ENCODE data around the gene TADA1.
A peak's percentile ranks its signal among the peaks of the same experiment; 100 is the strongest.

The TADA1 gene, protein sequence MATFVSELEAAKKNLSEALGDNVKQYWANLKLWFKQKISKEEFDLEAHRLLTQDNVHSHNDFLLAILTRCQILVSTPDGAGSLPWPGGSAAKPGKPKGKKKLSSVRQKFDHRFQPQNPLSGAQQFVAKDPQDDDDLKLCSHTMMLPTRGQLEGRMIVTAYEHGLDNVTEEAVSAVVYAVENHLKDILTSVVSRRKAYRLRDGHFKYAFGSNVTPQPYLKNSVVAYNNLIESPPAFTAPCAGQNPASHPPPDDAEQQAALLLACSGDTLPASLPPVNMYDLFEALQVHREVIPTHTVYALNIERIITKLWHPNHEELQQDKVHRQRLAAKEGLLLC

DNA sequence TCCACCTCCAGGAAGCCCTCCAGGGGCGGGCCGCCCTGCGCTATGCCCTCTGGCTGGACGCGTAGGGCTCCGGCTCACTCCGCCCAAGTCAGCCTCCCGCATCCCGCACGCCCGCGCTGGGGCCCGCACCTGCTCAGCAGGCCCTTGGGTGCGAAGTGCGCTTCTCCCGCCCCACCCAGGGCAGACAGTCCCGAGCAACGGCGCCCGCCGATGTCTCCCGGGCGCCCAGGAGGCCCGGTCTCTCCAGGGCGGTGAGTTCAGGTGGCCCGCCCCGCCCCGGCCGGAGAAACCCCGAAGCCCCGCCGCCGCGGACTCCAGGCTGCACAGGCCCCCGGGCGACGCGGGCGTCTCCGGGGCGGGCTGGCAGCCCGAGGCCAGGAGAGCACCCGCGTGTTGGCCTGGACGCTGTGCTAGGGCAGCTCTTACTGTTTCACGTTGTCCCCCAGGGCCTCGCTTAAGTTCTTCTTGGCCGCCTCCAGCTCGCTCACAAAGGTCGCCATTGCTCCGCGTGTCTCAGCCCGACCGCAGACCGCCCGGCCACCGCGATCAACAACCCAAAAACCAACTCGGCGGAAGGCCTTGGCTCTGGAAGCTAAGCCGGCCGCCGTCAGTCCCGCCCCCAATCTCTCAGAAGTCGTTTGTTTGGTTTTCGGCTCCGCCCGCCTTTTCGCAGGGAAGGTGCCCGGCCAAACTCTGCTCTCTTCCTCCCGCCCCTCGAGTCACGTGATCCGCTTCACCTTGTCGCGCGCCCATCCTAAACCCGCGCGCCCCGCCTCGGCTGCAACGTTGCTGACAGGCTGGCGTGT is at the start of gene TADA1:
TSS of gene TADA1 (minus strand) at position 531 of the 806 bp plus-strand sequence. CDS start at position 500, 31 bp downstream.
- TF ChIP-seq, protein P1, sequence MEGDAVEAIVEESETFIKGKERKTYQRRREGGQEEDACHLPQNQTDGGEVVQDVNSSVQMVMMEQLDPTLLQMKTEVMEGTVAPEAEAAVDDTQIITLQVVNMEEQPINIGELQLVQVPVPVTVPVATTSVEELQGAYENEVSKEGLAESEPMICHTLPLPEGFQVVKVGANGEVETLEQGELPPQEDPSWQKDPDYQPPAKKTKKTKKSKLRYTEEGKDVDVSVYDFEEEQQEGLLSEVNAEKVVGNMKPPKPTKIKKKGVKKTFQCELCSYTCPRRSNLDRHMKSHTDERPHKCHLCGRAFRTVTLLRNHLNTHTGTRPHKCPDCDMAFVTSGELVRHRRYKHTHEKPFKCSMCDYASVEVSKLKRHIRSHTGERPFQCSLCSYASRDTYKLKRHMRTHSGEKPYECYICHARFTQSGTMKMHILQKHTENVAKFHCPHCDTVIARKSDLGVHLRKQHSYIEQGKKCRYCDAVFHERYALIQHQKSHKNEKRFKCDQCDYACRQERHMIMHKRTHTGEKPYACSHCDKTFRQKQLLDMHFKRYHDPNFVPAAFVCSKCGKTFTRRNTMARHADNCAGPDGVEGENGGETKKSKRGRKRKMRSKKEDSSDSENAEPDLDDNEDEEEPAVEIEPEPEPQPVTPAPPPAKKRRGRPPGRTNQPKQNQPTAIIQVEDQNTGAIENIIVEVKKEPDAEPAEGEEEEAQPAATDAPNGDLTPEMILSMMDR (IDR thresholded peaks at IDR 0.05) = no peak; the same call in 1 of the 2 replicates
- TF ChIP-seq ZFX (IDR thresholded peaks at IDR 0.05; ENCODE audit: borderline replicate concordance) = no peak
- H3K27ac ChIP-seq = peak within 1 kb of the TSS; percentile 96

DNA sequence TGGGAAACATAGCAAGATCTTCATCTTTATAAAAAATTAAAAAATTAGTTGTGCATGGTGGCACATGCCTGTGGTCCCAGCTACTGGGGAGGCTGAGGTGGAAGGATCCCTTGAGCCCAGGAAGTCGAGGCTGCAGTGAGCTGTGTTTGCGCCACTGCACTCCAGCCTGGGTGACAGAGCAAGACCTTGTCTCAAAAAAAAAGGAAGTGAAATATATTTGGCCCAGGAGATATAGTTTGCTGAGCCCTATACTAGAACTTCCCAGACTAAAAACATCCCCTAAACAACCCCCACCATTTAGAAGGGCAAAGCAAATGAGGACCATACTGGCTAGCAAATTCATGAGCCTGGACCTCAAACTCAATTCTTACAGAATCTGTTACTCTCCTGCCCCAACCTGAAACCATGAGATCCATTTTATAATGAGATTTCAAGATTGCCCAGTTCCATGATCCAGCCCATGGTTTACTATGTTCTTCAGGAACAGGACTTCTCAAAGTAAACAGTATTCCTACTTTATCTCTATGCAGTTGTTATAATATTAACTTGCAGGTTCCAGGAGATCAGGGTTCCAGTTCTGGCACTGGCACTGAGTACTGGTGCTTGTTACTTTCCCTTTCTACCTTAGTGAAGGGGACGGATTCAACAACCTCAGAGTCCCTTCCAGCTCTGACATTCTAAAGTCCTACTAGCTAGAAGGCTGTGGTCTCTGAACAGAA is 48.9 kb upstream of the TADA1 start:
- no peak for TF ChIP-seq ZFX (IDR thresholded peaks at IDR 0.05; ENCODE audit: borderline replicate concordance)
- TF ChIP-seq, protein P1 (IDR thresholded peaks at IDR 0.05) = no peak
- no peak overlapping the region for H3K27ac ChIP-seq

DNA sequence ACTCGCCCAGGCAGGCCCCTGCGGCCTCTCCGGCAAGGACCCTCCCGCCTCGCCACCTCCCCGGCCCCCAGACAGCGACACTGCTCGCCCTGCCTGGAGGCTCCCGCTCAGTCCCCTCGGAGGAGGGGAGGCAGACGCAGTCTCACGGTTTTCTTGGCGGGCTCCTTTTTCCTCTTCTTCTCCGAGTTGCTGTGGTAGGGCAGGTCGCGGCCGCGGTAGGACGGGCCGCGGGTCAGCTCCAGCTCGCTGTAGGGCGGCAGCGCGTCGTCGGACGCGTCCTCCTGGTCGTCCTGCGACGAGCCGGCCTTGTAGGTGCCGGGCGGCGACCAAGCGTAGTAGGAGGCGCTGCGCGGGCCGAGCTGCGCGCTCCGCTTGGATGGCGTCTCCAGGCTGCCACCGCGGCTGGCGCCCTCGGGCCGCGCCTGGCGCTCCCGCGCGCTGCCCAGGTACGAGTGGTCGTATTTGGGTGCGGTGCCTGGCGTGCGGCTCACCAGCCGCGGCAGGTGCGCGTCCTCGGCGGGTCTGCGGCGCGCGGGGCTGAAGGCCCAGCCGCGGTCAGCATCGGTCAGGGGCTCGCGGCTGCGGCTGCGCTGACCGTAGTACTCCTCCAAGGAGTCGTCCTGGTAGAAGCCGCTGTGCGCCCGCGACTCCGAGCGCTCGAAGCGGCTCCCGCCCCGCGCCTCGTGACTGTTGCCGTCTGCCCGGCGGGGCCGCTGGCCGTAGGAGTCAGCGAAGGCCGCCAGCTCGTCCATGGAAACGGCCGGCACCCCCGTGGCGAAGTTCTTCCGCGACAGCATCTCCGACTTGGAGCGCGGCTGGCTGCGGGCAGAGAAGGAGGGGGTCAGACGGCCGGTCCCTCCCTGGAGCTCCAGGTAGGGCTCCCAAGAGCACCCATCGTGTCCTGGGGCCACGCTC is 44.8 kb upstream of the TADA1 start:
- TF ChIP-seq, protein P1 (IDR thresholded peaks at IDR 0.05) = no peak
- no peak for TF ChIP-seq ZFX (IDR thresholded peaks at IDR 0.05; ENCODE audit: borderline replicate concordance)
- no peak overlapping the region for H3K27ac ChIP-seq

GRCh38 chr1:166918956-166919316 is 42.9 kb upstream of the TADA1 start:
- no peak for TF ChIP-seq ZFX (IDR thresholded peaks at IDR 0.05; ENCODE audit: borderline replicate concordance)
- TF ChIP-seq, protein P1 (IDR thresholded peaks at IDR 0.05) = no peak
- no peak overlapping the region for H3K27ac ChIP-seq

GRCh38 chr1:166918088-166918955 is 42.3 kb upstream of the TADA1 start:
- no peak for TF ChIP-seq ZFX (IDR thresholded peaks at IDR 0.05; ENCODE audit: borderline replicate concordance)
- TF ChIP-seq, protein P1 (IDR thresholded peaks at IDR 0.05) = no peak
- H3K27ac ChIP-seq = no peak overlapping the region

DNA sequence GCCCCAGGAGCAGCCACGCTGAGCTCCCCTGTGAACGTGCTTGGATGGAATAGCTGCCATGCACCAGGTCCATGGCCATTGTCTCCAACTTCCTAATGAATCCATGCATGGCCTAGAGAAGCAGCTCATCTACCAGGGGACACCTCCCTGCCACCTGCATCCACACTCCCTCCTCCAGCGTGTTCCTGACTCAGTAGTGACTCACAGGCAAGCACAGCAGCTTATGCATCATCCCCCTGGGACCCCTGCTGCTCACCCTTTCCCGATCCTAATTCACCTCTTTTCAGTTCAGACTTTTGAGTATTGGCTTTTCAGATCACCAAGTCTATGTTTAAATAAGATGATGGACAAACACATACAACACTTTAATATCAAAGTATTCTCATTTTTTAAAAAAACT is 39.9 kb upstream of the TADA1 start:
- TF ChIP-seq, protein P1 (IDR thresholded peaks at IDR 0.05) = no peak
- TF ChIP-seq ZFX (IDR thresholded peaks at IDR 0.05; ENCODE audit: borderline replicate concordance) = no peak

More for the DNA sequence above, 39.9 kb upstream of the TADA1 start:
- no peak overlapping the region for H3K27ac ChIP-seq

Measured in 22Rv1 (cell line).